SK-N-SH (cell line): ENCODE measurements around the gene BRS3. TPM values are rescaled to one million over a fixed set of nuclear protein-coding genes. Genes with fewer than 3 reads are reported as not detected.

ENCODE experiments used
- CTCF ChIA-PET: fragments of 300-600, 350-600 bp; formaldehyde crosslinking; extraction: SDS; loops from one replicate; lab custom pipeline; 2021; lab: Yijun Ruan, JAX
- POLR2A ChIA-PET: fragments of 350-600 bp; sonication (Branson Sonifier 250); formaldehyde crosslinking; extraction: SDS; loops from one replicate; lab custom pipeline; 2020; ENCODE audit warnings: antibody characterized with exemption, inconsistent platforms; lab: Yijun Ruan, JAX
- DNase-seq: peaks from one replicate; pipeline ENCODE4 v3.0.0; 2012
- H2AFZ ChIP-seq: fragments of 200-600 bp; sonication (generic); 2 replicates; pipeline ENCODE4 v1.8.1; 2016; ENCODE audit warnings: antibody characterized with exemption, mild to moderate bottlenecking, low read depth
- H3F3A ChIP-seq: fragments of 200-600 bp; sonication (generic); replicated peaks from 2 replicates; pipeline ENCODE3; 2016; ENCODE audit warnings: antibody characterized with exemption, mild to moderate bottlenecking; ENCODE audit not compliant: insufficient read depth
- H3K27ac ChIP-seq, 2 experiments: fragments of 200-500 bp in 1 of 2; fragments of 200-600 bp in 1 of 2; sonication (Bioruptor generic) in 1 of 2; sonication (generic), shearing (Covaris generic) in 1 of 2; 2 replicates each; pipeline versions ENCODE4 v1.5.1 to v1.6.1; 2014 to 2016; ENCODE audit warnings: low read depth in 2 of 2, inconsistent platforms in 1 of 2, low read length in 1 of 2, mild to moderate bottlenecking in 1 of 2, mixed read lengths in 1 of 2
- H3K27me3 ChIP-seq: fragments of 200-600 bp; sonication (generic), shearing (Covaris generic); 2 replicates; pipeline ENCODE4 v1.6.1; 2016; ENCODE audit warnings: mixed run types; ENCODE audit not compliant: insufficient read depth
- H3K36me3 ChIP-seq, 2 experiments: fragments of 200-500 bp in 1 of 2; fragments of 200-600 bp in 1 of 2; sonication (Bioruptor generic) in 1 of 2; sonication (generic) in 1 of 2; replicated peaks in 1 of 2; 2 replicates each; pipeline versions ENCODE3 to v1.5.1; 2014 to 2016; ENCODE audit warnings: low read length in 1 of 2, mild to moderate bottlenecking in 1 of 2; ENCODE audit not compliant: insufficient read depth in 2 of 2, control insufficient read depth in 1 of 2
- H3K4me1 ChIP-seq, 2 experiments: fragments of 200-500 bp in 1 of 2; fragments of 200-600 bp in 1 of 2; sonication (Bioruptor generic) in 1 of 2; sonication (generic), shearing (Covaris generic) in 1 of 2; 2 replicates each; pipeline versions ENCODE4 v1.5.1 to v1.6.1; 2014 to 2016; ENCODE audit warnings: low read depth in 1 of 2, low read length in 1 of 2, mixed run types in 1 of 2; ENCODE audit not compliant: insufficient read depth in 2 of 2, control insufficient read depth in 1 of 2
- H3K4me2 ChIP-seq: fragments of 200-600 bp; sonication (generic), shearing (Covaris generic); 2 replicates; pipeline ENCODE4 v1.6.1; 2017; ENCODE audit warnings: mixed run types
- H3K4me3 ChIP-seq, 2 experiments: fragments of 200-500 bp in 1 of 2; fragments of 200-600 bp in 1 of 2; sonication (Bioruptor generic) in 1 of 2; sonication (generic), shearing (Covaris generic) in 1 of 2; 2 replicates each; pipeline versions ENCODE4 v1.5.1 to v1.8.1; 2014 to 2016; ENCODE audit warnings: low read depth in 2 of 2, inconsistent platforms in 1 of 2, low read length in 1 of 2, mild to moderate bottlenecking in 1 of 2, mixed read lengths in 1 of 2, moderate library complexity in 1 of 2
- H3K79me2 ChIP-seq: fragments of 200-600 bp; sonication (generic); 2 replicates; pipeline ENCODE4 v1.8.1; 2017; ENCODE audit warnings: mild to moderate bottlenecking; ENCODE audit not compliant: insufficient read depth
- H3K9ac ChIP-seq: fragments of 200-600 bp; sonication (generic); 2 replicates; pipeline ENCODE4 v1.6.1; 2017; ENCODE audit warnings: mixed run types
- H3K9me2 ChIP-seq: fragments of 200-600 bp; sonication (generic); 2 replicates; pipeline ENCODE4 v1.6.1; 2017; ENCODE audit warnings: mixed run types
- H3K9me3 ChIP-seq: fragments of 200-600 bp; sonication (generic); 2 replicates; pipeline ENCODE4 v1.6.1; 2017; ENCODE audit warnings: mixed run types, mild to moderate bottlenecking, moderate library complexity
- H4K20me1 ChIP-seq: fragments of 200-600 bp; sonication (generic); 2 replicates; pipeline ENCODE4 v1.6.1; 2017; ENCODE audit warnings: mild to moderate bottlenecking, mixed run types; ENCODE audit not compliant: insufficient read depth
- ELF1 ChIP-seq: IDR thresholded peaks from 2 replicates; pipeline ENCODE4 v1.4.0; 2012
- FOSL2 ChIP-seq: IDR thresholded peaks from 2 replicates; pipeline ENCODE4 v1.4.0; 2012; ENCODE audit warnings: low read depth, mild to moderate bottlenecking, moderate library complexity, borderline replicate concordance
- GATA2 ChIP-seq: sonication (generic); formaldehyde crosslinking; IDR thresholded peaks from 2 replicates; pipeline ENCODE4 v1.5.0; 2020; ENCODE audit warnings: mild to moderate bottlenecking, missing genetic modification reagents
- MEF2A ChIP-seq: IDR thresholded peaks from 2 replicates; pipeline ENCODE4 v1.4.0; 2012; ENCODE audit warnings: low read depth, borderline replicate concordance
- NRF1 ChIP-seq: IDR thresholded peaks from 2 replicates; pipeline ENCODE4 v1.6.1; 2012; ENCODE audit warnings: low read depth, mild to moderate bottlenecking, low read length
- POLR2AphosphoS5 ChIP-seq: IDR thresholded peaks from 2 replicates; pipeline ENCODE4 v1.6.1; 2012; ENCODE audit warnings: low read depth, low read length
- RAD21 ChIP-seq: IDR thresholded peaks from 2 replicates; pipeline ENCODE4 v1.6.1; 2012; ENCODE audit warnings: mild to moderate bottlenecking, low read length
- RCOR1 ChIP-seq: fragments of 150-350 bp; IDR thresholded peaks from 2 replicates; pipeline ENCODE4 v1.6.1; 2017; ENCODE audit warnings: antibody characterized with exemption, low read length
- SIN3A ChIP-seq: IDR thresholded peaks from 2 replicates; pipeline ENCODE4 v1.6.1; 2012; ENCODE audit warnings: low read depth, mild to moderate bottlenecking, low read length, moderate library complexity, borderline replicate concordance
- SMC3 ChIP-seq: IDR thresholded peaks from 2 replicates; pipeline ENCODE4 v1.6.1; 2012; ENCODE audit warnings: low read depth, low read length, improper control_type of control experiment
- TCF12 ChIP-seq: IDR thresholded peaks from 2 replicates; pipeline ENCODE4 v1.4.0; 2012
- TEAD4 ChIP-seq: IDR thresholded peaks from 2 replicates; pipeline ENCODE4 v1.4.0; 2012; ENCODE audit warnings: mild to moderate bottlenecking, borderline replicate concordance; ENCODE audit not compliant: insufficient read depth
- YY1 ChIP-seq: IDR thresholded peaks from 2 replicates; pipeline ENCODE4 v1.4.0; 2012; ENCODE audit warnings: low read depth, mild to moderate bottlenecking
- WGBS: methylation state at CpG from one replicate; pipeline ENCODE4 v1.1.6; 2017; ENCODE audit warnings: low lambda C conversion rate; 5-methylcytosine and 5-hydroxymethylcytosine counted together
- polyA plus RNA-seq, 3 experiments: library from polyadenylated mRNA; depleted of rRNA; stranded (reverse); fragments of >200 nt; gene quantifications; 2 replicates each; pipeline ENCODE4 v1.2.3, GENCODE V29; 2012
- TF ChIP-seq, protein P1 (sequence below): fragments of 200-600 bp; sonication (generic); IDR thresholded peaks from 2 replicates; pipeline ENCODE4 v1.6.1; 2017; ENCODE audit warnings: antibody characterized with exemption, mild to moderate bottlenecking, moderate library complexity
- TF ChIP-seq, protein P2 (sequence below): IDR thresholded peaks from 2 replicates; pipeline ENCODE4 v1.4.0; 2012; ENCODE audit warnings: low read depth
- TF ChIP-seq, protein P3 (sequence below): IDR thresholded peaks from 2 replicates; pipeline ENCODE4 v1.4.0; 2012; ENCODE audit warnings: low read depth, borderline replicate concordance
- TF ChIP-seq, protein P4 (sequence below): fragments of 150-350 bp; IDR thresholded peaks from 2 replicates; pipeline ENCODE4 v1.6.1; 2016; ENCODE audit warnings: mild to moderate bottlenecking, low read depth, low read length
- TF ChIP-seq, protein P5 (sequence below): IDR thresholded peaks from 2 replicates; pipeline ENCODE4; 2012

BRS3 gene
- polyA plus RNA-seq, 1 of the 3 experiments (the other 2 are of a cell fraction) = not detected

DNA sequence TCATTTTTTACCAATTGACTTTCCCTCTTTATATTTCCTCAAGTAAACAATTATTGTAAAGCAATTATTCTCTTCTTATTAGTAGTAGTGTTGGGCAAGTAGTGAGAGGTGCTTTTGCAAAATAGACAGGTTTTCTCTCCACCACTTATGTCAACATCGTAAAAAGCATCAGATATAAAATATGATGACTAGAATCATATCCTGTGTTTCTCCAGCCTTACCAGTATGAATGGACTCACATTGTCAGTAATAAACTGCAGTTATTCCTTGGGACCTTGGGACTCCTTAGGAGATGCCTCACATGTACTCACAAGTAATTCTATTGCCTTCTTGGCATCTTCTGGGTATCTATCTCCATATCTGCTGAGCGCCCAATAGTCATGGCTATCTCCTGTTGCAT, 40.4 kb upstream of the BRS3 start:
- 14% methylated on average over 2 of the region's 2 CpGs for WGBS
- no peaks in the 10 kb centered on the region for H3K9me2 ChIP-seq

DNA sequence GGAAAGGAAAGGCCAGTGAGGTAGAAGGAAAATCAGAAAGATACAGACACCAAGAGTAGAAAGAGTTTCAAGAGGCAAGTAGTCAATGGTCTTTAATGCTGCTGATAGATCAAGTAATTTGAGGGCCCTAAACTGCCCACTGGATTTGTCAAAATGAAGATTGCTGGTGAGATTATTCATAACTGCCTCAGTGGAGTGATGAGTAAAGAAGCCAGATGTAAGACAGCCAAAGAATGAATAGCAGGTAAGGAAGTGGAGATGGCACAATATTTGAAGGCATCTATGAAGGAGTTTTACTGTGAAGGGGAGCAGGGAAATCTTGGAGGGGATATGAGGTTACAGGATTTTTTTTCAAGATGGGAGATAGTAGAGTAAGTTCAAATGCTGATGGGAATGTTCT, 39.8 kb upstream of the BRS3 start:
- no peaks in the 10 kb centered on the region for H4K20me1 ChIP-seq
- no peaks in the 10 kb centered on the region for H3K9me3 ChIP-seq
- no peaks in the 10 kb centered on the region for H3K27me3 ChIP-seq
- H3F3A ChIP-seq = no peaks in the 10 kb centered on the region
- no peak overlapping the region for H3K9ac ChIP-seq
- no peaks in the 10 kb centered on the region for H3K36me3 ChIP-seq
- CTCF ChIA-PET = no interaction called here
- POLR2A ChIA-PET = no interaction called here
- no peak for DNase-seq
- H3K4me3 ChIP-seq = no peak overlapping the region
- no peak overlapping the region for H3K27ac ChIP-seq
- H3K79me2 ChIP-seq = no peaks in the 10 kb centered on the region
- H3K9me2 ChIP-seq = no peaks in the 10 kb centered on the region
- H3K4me1 ChIP-seq = no peaks in the 10 kb centered on the region; a peak in 1 of 4 replicates
- no peak overlapping the region for H3K4me2 ChIP-seq
- no peak overlapping the region for H2AFZ ChIP-seq
- TF ChIP-seq TEAD4 (no peak), MEF2A (no peak), NRF1 (no peak), POLR2AphosphoS5 (no peak), FOSL2 (no peak), GATA2 (no peak), SIN3A (no peak)
- TF ChIP-seq, protein P1, sequence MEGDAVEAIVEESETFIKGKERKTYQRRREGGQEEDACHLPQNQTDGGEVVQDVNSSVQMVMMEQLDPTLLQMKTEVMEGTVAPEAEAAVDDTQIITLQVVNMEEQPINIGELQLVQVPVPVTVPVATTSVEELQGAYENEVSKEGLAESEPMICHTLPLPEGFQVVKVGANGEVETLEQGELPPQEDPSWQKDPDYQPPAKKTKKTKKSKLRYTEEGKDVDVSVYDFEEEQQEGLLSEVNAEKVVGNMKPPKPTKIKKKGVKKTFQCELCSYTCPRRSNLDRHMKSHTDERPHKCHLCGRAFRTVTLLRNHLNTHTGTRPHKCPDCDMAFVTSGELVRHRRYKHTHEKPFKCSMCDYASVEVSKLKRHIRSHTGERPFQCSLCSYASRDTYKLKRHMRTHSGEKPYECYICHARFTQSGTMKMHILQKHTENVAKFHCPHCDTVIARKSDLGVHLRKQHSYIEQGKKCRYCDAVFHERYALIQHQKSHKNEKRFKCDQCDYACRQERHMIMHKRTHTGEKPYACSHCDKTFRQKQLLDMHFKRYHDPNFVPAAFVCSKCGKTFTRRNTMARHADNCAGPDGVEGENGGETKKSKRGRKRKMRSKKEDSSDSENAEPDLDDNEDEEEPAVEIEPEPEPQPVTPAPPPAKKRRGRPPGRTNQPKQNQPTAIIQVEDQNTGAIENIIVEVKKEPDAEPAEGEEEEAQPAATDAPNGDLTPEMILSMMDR = no peak
- TF ChIP-seq, protein P2, sequence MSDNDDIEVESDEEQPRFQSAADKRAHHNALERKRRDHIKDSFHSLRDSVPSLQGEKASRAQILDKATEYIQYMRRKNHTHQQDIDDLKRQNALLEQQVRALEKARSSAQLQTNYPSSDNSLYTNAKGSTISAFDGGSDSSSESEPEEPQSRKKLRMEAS = no peak
- TF ChIP-seq, protein P3, sequence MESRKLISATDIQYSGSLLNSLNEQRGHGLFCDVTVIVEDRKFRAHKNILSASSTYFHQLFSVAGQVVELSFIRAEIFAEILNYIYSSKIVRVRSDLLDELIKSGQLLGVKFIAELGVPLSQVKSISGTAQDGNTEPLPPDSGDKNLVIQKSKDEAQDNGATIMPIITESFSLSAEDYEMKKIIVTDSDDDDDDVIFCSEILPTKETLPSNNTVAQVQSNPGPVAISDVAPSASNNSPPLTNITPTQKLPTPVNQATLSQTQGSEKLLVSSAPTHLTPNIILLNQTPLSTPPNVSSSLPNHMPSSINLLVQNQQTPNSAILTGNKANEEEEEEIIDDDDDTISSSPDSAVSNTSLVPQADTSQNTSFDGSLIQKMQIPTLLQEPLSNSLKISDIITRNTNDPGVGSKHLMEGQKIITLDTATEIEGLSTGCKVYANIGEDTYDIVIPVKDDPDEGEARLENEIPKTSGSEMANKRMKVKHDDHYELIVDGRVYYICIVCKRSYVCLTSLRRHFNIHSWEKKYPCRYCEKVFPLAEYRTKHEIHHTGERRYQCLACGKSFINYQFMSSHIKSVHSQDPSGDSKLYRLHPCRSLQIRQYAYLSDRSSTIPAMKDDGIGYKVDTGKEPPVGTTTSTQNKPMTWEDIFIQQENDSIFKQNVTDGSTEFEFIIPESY = no peak

More for the DNA sequence above, 40.4 kb upstream of the BRS3 start:
- no peaks in the 10 kb centered on the region for H3K27me3 ChIP-seq
- H3K9me3 ChIP-seq = no peaks in the 10 kb centered on the region
- H3K4me3 ChIP-seq = no peak overlapping the region
- no peaks in the 10 kb centered on the region for H3F3A ChIP-seq
- H3K27ac ChIP-seq = no peak overlapping the region
- H3K79me2 ChIP-seq = no peaks in the 10 kb centered on the region
- DNase-seq = no peak
- ChIA-PET CTCF (no interaction called here), POLR2A (no interaction called here)
- no peak overlapping the region for H3K4me2 ChIP-seq
- H3K36me3 ChIP-seq = no peaks in the 10 kb centered on the region
- H2AFZ ChIP-seq = no peak overlapping the region
- H4K20me1 ChIP-seq = no peaks in the 10 kb centered on the region
- no peak for TF ChIP-seq RAD21
- TF ChIP-seq FOSL2 = no peak
- TF ChIP-seq, protein P4, sequence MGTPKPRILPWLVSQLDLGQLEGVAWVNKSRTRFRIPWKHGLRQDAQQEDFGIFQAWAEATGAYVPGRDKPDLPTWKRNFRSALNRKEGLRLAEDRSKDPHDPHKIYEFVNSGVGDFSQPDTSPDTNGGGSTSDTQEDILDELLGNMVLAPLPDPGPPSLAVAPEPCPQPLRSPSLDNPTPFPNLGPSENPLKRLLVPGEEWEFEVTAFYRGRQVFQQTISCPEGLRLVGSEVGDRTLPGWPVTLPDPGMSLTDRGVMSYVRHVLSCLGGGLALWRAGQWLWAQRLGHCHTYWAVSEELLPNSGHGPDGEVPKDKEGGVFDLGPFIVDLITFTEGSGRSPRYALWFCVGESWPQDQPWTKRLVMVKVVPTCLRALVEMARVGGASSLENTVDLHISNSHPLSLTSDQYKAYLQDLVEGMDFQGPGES = no peak
- TF ChIP-seq YY1 = no peak
- no peak for TF ChIP-seq RCOR1
- TF ChIP-seq TCF12 = no peak
- no peak for TF ChIP-seq GATA2
- TF ChIP-seq, protein P2 = no peak
- TF ChIP-seq SMC3 = no peak
- TF ChIP-seq ELF1 = no peak
- TF ChIP-seq, protein P1 = no peak
- TF ChIP-seq, protein P5, sequence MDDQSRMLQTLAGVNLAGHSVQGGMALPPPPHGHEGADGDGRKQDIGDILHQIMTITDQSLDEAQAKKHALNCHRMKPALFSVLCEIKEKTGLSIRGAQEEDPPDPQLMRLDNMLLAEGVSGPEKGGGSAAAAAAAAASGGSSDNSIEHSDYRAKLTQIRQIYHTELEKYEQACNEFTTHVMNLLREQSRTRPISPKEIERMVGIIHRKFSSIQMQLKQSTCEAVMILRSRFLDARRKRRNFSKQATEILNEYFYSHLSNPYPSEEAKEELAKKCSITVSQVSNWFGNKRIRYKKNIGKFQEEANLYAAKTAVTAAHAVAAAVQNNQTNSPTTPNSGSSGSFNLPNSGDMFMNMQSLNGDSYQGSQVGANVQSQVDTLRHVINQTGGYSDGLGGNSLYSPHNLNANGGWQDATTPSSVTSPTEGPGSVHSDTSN = no peak
- no peak for TF ChIP-seq POLR2AphosphoS5
- no peaks in the 10 kb centered on the region for H3K4me1 ChIP-seq
- no peak overlapping the region for H3K9ac ChIP-seq
